NK-92 treated with Interleukin-12 subunit alpha and Interleukin-12 subunit beta, amount 100 ng/mL, for 24 hours (cell line): ENCODE results near the gene CPXM2.

Experiments
- DNase-seq: peaks from one replicate; lab custom pipeline; 2025; lab: John Stamatoyannopoulos, UW

The CPXM2 gene

DNA sequence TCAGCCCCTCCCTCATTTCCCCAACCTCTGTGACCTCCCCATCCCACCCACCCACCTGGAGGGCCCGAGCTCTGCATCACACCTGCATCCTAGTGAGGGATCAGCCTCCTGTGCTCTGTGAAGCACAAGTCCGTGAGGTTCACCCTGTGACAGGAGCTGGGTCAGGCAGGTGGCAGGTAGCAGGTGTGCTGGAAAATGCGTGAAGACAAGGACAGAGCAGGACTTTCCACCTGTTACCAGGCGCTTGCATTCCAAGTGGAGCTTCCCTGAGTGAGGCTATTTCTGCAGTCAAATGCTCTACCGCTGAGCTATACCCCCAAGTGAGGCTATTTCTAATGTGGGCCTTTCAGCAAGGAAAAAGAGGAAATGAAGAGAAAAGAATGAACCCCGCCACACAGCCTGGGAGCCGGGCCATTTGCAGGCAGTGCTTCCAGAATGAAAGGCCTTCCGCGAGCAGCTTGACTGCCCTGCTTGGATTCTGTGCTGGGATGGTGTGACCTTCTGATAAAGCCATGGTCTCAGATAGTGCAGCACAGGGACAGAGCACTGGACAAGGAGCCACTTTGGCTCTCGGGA, 13.3 kb upstream of the CPXM2 start:
- DNase-seq = no peak

DNA sequence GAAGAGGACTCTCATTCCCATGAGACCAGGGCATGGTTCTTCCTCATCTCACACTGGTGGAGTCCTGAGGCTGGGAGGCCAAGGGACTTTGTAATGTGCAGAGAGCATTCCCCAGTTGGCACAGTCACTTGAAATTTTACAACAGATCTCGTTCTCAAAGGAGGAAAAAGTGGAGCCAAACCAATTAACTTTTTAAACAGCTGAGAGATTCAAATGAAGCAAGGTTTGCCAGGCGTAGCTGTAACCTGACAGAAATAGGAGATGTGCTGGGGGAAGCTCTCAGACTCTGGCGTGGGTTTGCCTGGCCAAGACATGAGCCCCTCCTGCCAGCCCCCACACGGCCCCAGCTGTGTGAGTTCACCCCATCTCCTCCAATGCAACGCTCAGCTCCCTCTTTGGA, 12.0 kb upstream of the CPXM2 start:
- DNase-seq = no peak

DNA sequence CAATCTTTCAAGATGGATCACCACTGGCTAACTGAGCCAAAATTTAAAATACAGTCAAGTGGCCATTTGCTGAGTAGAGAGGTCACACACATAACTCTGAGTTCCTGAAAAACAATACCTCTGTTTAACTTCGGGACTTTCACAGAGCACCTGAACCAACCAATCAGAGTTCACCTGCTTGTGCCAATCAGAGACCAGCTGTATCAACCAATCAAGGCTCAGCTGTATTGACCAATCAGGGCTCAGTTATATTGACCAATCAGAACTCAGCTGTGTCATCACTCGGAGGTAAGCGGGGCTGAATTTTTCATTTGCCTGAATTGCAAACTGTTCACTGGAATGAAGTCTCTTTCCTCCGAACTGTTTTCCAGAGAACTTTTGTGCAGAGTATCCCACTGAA, 10.0 kb upstream of the CPXM2 start:
- DNase-seq = no peak

DNA sequence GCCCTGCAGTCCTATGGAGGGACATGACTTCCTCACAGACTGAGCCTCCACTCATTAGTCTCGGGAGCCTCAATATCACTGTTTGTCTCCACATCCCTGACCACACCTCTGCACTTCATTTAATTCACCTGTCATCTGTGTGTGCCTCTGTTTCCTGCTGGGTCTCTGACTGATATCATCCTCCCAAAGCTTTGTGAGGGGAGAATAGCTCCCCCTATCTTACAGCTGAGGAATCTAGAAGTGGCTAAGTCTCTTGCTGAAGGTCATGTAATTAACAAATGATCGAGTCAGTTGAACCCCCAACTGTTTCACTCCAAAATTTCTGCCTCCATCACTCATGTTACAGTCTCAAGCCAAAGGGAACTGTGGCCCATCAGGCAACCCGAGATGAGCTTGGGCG, 5.5 kb upstream of the CPXM2 start:
- DNase-seq = no peak

DNA sequence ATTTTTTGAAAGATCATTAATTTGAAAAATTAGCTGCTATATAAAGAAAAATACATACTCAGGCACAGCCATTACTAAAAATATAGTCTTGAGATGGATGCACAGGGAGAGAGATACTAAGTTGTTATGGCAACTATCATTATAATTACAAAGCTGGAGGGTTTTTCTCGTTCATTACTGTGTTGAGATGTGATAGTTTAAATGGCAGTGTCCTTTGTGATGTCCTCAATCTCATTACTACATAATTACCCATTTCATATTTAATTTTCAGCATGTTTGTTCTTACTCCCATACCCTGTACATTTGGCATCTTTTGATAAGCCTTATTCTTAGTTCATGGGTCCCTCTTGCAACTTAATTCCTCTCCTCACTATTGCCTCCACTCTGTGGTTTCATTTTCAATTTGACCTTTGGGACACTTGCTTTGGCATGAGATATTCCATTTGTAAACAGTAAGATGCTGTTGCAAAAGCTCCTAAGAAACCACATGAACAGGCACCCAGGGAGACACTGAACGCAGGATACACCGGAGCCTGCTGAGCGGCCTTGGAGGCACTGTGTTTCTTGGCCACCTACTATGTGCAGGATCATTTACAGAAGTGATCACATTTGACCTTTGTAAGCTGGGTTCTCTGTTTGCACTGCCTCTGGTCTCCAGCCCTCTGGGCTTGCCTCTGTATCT, 4.8 kb upstream of the CPXM2 start:
- DNase-seq = no peak

DNA sequence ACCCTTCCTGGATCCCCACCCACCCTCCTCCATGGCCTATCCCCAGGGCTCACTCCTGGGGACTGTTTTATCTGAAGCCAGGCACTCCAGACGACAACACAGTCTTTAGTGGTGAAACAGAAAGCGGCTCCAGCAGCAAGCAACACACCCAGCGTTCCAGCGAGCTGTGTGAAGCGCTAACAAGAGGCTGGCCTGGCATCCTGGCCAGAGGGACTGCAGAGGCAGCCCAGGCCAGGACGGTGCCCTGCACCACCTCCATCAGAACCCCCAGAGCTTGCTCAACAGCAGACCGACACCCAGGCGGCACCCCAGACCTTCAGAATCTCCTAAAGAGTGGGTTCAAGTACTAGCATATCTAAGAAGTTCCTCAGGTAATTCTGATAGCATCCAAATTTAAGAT, 2.0 kb upstream of the CPXM2 start:
- DNase-seq = no peak

DNA sequence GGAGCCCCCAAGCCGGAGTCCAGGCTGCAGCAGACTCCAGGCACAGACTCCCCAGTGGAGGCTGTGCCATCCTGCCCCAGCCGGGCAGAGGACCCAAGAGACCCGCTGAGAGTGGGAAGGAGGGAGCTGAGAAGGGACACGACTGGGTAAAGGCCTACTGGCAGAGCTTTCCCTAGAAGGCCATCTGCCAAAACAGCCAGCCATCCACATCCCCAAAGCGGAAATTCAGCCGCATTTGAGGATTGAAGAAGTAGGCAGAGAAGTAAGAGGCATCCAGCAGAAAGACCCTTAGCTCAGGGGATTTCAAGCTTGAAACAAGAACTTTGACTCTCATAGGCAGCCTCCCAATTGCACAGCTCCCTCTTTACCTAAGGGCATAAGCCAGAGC, 857 bp downstream of the CPXM2 start:
- no peak for DNase-seq

DNA sequence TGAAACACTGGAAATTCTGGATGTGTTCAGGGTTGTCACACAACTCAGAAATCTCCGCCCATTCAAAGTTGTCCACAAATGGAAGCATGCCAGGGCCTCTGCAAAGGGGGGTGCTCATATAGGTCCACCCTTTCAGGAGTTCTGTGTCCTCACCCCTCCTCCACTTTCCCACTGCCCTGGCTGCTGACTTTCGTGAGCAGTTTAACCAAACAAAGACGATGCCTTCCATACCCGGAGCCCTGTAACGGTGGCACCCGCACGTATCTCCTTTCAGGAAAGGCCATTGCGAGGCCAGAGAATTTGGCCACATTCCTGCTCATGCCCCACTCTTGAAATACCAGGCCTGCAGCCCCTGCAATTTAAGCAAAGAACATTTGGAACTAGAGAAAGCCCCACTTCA, 1.4 kb downstream of the CPXM2 start:
- DNase-seq = no peak

DNA sequence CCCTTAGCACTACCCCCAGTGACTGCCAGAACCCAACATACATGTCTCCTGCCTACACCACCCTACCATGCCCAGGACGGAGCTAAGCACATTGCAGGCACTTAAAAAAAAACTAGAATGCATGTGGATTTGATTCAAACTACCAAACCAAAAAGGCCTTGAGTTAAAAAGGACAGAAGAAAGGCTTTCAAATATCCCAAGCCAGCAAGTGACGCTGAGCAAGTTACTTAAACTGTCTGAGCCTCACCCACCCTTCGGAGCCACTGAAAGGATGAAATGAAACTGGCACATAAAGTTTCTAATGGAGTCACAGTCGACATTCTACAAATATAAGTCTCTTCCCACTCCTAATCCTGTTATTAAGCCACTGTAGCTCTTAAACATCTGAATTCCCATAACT, 1.8 kb downstream of the CPXM2 start:
- no peak for DNase-seq

DNA sequence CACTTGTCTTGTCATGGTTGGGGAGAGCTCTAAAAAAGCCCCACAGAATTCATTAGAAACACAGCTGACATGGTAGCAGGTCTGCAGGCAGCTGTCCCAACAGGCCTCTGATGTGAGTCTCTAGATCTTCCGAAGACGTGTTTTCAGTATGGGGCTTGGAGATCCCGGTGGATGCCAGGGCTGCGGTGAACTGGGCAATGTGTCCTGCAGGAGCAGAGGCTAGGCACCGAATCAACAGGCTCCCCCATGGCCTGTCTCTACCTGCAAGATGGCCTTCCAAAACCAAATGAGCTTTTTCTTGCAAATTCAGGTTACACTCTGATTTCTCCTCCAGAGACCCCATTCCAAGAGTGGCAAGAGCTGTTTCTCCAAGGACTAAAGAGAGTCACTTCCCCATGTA, 2.9 kb downstream of the CPXM2 start:
- DNase-seq = no peak

DNA sequence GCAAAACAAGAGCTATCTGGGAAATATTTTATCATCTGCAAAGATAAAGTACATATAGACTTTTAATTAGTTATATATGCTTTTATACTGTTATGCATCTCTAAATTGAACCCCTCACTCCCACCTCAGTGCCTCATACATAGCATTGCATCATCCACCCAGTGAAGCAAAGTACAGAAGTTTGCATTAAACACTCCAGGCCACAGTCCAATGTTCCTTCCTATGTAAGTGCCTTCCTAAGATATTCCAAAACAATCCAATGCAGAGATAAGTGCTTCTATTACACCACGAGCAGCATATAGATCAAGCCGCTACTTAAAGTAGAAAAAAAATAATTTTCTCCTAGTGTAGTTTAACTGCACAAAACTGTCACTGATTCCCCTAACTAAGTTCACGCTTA, 3.4 kb downstream of the CPXM2 start:
- DNase-seq = no peak

DNA sequence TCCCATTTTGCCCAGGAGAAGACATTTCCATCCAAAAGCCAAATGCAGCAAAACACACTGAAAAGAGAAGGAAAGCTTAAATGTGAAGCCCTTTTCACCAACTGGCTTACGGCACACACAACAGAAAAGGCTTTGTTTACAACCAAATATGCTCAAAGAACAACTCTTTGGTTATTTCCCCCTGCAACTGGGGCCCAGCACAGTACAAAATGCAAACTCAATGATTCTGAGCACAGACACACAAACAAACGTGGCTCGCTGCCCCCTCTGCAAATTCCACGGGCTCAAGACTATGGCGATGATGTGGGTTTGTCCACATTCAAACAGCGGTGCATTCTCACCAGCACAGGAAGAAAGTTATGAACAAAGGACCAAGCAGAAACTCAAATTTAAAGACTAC, 5.3 kb downstream of the CPXM2 start:
- no peak for DNase-seq

DNA sequence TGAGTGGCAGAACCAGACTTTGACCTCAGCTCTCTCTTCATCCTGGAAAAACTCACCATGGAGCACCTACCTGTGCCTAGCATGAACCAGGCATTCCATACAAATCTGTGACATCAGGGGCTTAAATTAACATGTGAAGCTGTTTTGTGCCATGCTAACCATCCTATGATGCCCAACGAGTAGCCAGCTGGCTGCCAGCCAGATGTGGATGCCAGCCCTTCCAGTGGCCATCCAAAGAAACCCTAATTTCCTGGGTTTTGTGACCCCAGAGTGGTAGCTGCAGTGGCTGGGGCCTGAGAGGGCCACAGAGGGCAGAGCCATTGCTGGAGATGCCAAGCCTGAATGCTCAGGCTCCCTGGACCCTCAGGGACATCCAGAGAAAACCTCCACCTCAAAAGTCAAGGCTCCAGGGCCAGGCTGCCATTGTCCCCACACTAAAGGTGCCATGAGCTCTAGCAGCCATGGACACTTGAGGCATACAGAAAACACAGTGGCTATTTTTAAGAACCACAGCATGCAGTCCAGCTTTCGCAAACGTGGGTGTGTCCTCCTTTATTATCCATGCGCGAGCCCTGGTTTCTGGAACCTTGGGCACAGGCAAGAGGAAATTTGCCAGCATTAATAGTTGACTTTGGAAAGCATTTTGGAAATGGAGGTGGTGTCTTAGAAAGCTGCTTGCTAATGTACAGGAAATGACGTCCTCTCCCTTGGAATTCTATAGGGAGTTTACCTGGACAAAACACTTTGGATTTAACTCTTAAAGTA, 6.0 kb downstream of the CPXM2 start:
- no peak for DNase-seq

DNA sequence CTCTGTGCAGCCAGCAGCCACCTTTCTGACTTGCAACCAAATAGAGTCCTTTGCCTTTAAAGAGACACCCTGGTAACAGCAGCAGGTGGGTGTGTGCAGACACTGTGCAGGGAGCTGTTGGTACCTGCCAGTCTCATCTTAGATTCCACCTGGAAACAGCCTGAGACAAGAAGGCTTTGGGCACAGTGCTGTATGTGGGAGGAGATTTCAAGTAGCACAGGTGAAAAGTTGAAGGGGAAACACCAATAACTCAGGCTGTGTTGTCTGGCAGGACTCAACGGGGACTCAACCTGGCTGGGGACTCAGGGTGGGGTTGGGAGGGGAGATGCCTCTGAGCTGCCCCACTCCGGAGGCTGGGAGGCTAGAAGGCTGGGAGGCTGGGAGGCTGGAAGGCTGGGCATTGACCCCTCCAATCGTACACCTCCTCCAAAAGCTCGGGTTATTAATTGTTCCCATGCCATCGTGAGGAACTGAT, 6.7 kb downstream of the CPXM2 start:
- no peak for DNase-seq

DNA sequence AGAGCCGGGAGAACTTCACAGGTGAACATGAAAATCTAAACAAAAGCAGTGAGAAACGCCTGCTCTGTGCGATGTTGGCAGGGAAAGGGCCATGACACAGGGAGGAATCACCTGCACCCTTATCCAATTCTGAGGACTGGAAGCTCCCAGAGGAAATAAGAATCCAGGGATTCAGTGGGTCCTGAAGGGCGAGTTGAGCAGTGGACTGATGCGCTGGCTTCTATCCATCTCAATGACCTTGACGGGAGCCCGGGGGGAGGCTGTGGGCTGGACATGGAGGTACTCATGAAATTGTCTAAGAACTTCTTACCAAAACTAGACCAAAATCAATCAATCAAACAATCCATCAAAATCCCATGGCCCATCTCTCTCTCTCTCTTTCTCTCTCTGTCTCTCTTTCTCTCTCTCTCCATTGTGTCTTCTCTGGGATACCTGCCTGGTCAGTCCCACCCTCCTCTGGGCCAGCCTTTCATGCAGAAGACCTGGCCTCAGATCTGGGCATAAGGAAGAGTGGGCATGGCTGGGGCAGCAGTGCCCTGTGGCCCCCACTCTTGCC, 7.2 kb downstream of the CPXM2 start:
- DNase-seq = no peak

DNA sequence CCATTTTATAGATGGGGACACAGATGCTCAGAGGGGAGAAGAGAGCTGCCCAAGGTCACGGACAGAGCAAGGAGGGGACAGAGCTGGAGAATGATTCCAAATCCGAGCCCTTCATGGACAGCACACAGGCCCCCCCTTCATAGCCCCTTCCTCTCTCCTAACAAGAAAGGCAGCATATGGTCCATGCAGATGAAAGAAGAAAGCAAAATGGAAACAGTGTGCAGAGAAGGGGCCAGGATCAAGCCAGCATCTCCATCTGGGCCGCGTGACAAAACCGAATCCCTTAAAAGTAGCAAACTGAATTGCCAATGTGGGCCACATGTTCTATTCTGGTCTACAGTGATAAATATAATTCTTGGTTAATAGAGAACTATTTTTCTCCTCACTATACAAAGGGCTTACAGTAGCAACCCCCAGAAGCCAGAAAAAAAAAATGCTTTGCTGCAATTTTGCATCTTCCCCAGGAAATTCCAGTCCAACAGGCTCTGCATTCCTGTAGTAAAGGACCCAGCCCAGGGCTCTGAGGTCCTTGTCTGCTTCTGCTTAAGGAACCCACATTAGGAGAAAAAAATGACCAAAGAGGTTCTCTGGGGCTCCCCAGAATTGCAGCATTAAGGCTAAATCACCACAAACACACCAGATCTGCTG, 7.8 kb downstream of the CPXM2 start:
- DNase-seq = no peak

DNA sequence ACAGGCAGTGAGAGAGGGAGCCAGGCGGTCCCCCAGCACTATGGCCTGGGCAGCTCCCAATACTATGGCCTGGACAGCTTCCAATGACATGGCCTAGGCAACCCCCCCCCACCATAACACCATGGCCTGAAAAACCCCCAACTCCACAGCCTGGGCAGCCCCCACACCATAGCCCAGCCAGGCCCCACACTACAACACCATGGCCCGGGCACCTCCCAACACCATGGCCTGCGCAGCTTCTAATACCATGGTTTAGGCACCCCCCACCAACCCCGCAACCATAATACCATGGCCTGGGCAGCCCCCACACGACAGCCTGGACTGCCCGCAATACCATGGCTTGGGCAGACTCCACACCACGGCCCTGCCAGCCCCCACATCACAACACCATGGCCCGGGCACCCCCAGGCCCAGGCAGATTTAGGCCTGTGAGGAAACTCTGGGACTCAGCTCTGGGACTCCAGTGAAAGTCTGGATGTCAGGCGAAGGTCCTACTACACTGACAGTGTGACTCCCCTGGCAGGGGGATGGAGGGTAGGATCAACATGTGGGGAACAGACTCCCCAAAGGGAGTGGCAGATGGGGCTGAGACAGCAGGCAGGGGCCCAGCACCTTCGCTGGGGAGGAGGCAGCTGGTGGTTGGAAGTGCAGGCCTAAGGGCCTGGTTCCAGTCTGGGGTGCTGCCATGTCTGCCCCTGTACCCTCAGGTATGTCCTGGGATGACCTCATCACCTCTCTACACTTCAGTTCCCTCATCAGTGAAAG, 8.7 kb downstream of the CPXM2 start:
- DNase-seq = no peak

DNA sequence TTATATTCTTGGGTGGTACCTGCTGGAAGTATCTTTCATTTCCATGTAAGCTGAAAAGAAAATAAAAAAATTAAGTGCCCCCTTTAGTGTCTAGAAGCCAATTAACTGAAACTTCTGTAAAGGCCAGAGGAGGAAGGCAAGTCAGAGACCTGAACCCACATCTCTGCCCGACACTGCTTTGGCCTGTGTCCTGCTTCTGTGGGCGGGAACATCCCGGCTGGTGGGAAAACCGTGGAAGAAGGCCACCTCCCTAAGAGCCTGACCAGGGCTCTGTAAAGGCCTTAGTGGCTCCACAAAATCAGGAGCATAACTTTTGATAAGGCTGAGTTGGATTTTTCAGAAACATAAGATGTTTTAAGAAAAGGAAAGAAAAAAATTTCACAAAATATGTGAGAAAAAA, 9.4 kb downstream of the CPXM2 start:
- no peak for DNase-seq

DNA sequence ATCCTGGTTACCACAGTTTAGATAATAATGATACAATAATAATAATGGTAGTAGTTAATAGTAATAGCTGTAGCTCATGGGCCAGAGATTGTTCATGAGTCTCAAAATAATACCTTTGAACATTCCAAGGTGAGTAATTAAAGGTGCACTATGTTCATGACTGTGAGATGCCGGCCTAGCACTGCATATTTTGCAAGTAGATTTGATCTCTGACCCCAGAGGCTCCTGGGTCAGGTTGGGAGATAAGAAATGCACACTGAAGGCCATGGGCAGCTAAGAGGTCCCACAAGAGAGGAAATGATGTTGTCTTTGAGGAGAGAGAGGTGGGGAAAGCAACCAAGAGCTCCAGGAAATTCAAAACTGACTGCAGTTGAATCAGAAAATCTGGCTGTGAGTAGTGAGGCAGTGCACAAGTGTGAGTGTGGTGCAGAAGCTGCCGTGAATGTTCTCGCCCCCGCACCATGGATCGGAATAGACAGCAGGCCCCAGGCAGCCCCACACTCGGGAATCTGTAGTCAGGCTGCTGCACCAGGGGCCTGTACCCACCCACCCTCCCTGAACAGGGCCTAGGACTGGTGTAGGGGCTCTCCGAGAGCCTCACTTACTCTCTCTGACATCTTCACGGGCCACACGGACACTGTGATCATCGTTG, 11.9 kb downstream of the CPXM2 start:
- no peak for DNase-seq

DNA sequence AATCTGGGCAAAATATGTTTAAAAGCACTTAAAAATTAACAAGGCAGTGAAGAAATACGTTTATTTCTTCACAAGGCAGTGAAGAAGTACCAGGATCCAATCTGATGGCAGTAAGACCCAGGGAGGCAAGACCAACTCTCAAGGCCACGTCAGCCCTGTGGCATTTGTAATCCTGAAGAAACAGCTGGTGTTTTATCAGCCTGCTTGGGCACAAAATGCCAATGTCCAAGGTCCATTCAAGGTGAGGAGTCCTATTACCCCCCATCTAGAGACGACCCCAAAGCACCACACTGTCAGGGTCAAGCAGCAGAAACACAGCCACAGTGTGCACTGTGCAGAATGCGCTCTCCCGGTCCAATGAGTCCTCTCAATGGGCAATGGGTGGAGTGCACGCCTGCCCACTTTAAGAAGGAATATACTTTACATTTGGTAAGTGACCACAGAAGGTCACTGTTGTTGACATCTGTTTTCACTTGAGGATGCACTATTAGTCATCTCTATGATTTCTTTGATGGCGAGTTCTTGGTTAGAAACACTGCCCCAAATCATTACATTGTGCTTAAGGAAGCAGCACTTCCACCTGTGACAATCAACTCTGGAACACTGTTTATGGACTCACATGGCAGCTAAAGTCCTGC, 12.8 kb downstream of the CPXM2 start:
- no peak for DNase-seq

DNA sequence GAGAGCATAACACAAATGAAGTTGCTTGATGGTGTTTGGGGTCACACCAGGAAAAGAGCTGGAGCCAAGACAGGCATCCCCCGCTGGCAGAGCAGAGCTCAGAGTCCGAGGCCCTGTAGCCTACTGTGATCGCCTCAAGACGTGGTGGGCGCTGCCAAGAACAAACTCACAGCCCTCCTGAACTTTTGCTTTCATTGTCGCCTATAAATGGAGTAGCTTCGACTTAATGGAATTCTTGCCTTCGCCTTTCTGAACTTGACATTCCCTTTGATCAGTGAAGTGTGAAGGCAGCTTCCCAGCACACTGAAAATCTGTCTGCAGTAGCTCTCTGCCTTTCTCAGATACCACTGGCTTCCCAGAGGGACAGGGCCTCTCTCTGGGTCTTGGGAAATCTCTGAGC, 21.3 kb downstream of the CPXM2 start:
- DNase-seq = no peak
